Liver (tissue), 3 donors: ENCODE results near the gene STOX1.

Experiments
- EGR1 ChIP-seq, 2 donors: IDR thresholded peaks; 2 replicates each; pipeline ENCODE4 v1.6.1; 2016 to 2018; ENCODE audit warnings: antibody characterized with exemption in 2 of 2, low read depth in 2 of 2
- FOXA1 ChIP-seq: IDR thresholded peaks from 2 replicates; pipeline ENCODE4 v1.6.1; 2016; ENCODE audit warnings: antibody characterized with exemption
- GABPA ChIP-seq, 2 donors: IDR thresholded peaks in 1 of 2; conservative IDR thresholded peaks in 1 of 2; 2 replicates each; pipeline ENCODE4 v1.6.1; 2016; ENCODE audit warnings: antibody characterized with exemption in 2 of 2, mild to moderate bottlenecking in 1 of 2, moderate library complexity in 1 of 2
- HNF4G ChIP-seq: IDR thresholded peaks from 2 replicates; pipeline ENCODE4 v1.6.1; 2016; ENCODE audit warnings: antibody characterized with exemption
- JUND ChIP-seq, 2 donors: IDR thresholded peaks; 2 replicates each; pipeline ENCODE4 v1.6.1; 2016; ENCODE audit warnings: antibody characterized with exemption in 2 of 2
- MAX ChIP-seq: IDR thresholded peaks from 2 replicates; pipeline ENCODE4 v1.6.1; 2016; ENCODE audit warnings: antibody characterized with exemption
- NR2F2 ChIP-seq: IDR thresholded peaks from 2 replicates; pipeline ENCODE4 v1.6.1; 2016; ENCODE audit warnings: antibody characterized with exemption
- RAD21 ChIP-seq, 2 donors: IDR thresholded peaks; 2 replicates each; pipeline ENCODE4 v1.6.1; 2016; ENCODE audit warnings: antibody characterized with exemption in 2 of 2, mild to moderate bottlenecking in 2 of 2
- SP1 ChIP-seq: IDR thresholded peaks from 2 replicates; pipeline ENCODE4 v1.6.1; 2018; ENCODE audit warnings: antibody characterized with exemption, mild to moderate bottlenecking
- TAF1 ChIP-seq: conservative IDR thresholded peaks from 2 replicates; pipeline ENCODE4 v1.6.1; 2016; ENCODE audit warnings: antibody characterized with exemption, mild to moderate bottlenecking
- YY1 ChIP-seq: IDR thresholded peaks from 2 replicates; pipeline ENCODE4 v1.6.1; 2016; ENCODE audit warnings: antibody characterized with exemption, mild to moderate bottlenecking
- TF ChIP-seq, protein P1 (sequence below): fragments of 150-350 bp; IDR thresholded peaks from 2 replicates; pipeline ENCODE4 v1.5.1; 2017; ENCODE audit warnings: improper control_type of control experiment, low read depth, low read length; ENCODE audit not compliant: missing input control
- TF ChIP-seq, protein P2 (sequence below): IDR thresholded peaks from 2 replicates; pipeline ENCODE4 v1.6.1; 2016; ENCODE audit warnings: antibody characterized with exemption
- TF ChIP-seq, protein P3 (sequence below): IDR thresholded peaks from 2 replicates; pipeline ENCODE4 v1.6.1; 2016; ENCODE audit warnings: antibody characterized with exemption, mild to moderate bottlenecking
- donor health status: healthy.
- donor health status: healthy.

DNA sequence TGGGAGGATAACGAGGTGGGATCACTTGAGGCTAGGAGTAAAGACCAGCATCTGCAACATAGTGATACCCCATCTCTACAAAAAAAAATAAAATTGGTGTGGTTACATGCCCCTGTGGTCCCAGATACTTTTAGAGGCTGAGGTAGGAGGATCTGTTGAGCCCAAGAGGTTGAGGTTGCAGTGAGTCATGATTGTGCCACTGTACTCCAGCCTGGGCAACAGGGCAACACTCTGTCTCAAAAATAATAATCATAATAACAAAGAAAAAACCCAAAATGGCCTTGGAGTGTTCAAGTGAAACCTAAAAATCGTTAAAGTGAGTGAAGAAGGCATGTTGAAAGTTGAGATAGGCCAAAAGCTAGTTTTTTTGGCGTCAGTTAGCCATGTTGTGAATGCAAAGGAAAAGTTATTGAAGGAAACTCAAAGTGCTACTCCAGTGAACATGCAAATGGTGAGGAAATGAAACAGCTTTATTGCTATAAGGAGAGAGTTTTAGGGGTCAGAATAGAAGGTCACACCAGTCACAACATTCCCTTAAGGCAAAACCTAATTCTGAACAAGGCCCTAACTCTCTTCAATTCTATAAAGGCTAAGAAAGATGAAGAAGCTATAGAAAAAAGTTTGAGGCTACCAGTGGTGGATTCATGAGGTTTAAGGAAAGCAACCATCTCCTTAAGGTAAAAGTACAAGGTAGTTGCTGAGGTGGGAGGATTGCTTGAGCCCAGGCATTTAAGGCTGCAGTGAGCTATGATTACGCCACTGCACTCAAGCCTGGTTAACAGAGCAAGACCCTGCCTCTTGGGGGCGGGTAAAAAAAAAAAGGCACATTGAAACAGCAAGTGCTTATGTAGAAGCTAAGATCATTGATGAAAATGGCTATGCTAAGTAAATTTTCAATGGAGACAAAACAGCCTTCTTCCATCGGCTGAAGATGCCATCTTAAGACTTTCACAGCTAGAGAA lies 45.4 kb upstream of the STOX1 start:
- TF ChIP-seq, protein P1, sequence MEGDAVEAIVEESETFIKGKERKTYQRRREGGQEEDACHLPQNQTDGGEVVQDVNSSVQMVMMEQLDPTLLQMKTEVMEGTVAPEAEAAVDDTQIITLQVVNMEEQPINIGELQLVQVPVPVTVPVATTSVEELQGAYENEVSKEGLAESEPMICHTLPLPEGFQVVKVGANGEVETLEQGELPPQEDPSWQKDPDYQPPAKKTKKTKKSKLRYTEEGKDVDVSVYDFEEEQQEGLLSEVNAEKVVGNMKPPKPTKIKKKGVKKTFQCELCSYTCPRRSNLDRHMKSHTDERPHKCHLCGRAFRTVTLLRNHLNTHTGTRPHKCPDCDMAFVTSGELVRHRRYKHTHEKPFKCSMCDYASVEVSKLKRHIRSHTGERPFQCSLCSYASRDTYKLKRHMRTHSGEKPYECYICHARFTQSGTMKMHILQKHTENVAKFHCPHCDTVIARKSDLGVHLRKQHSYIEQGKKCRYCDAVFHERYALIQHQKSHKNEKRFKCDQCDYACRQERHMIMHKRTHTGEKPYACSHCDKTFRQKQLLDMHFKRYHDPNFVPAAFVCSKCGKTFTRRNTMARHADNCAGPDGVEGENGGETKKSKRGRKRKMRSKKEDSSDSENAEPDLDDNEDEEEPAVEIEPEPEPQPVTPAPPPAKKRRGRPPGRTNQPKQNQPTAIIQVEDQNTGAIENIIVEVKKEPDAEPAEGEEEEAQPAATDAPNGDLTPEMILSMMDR, result no peak
- no peak for TF ChIP-seq YY1
- TF ChIP-seq EGR1 (IDR thresholded peaks at IDR 0.05; ENCODE audit: low read depth in 2 of 2), result no peak
- no peak for TF ChIP-seq TAF1
- TF ChIP-seq JUND (IDR thresholded peaks at IDR 0.05), result no peak
- no peak for TF ChIP-seq GABPA (IDR thresholded peaks at IDR 0.05 in 1 of 2, conservative IDR thresholded peaks at IDR 0.05 in 1 of 2)
- TF ChIP-seq HNF4G, result no peak
- TF ChIP-seq SP1, result no peak
- no peak for TF ChIP-seq MAX
- TF ChIP-seq, protein P2, sequence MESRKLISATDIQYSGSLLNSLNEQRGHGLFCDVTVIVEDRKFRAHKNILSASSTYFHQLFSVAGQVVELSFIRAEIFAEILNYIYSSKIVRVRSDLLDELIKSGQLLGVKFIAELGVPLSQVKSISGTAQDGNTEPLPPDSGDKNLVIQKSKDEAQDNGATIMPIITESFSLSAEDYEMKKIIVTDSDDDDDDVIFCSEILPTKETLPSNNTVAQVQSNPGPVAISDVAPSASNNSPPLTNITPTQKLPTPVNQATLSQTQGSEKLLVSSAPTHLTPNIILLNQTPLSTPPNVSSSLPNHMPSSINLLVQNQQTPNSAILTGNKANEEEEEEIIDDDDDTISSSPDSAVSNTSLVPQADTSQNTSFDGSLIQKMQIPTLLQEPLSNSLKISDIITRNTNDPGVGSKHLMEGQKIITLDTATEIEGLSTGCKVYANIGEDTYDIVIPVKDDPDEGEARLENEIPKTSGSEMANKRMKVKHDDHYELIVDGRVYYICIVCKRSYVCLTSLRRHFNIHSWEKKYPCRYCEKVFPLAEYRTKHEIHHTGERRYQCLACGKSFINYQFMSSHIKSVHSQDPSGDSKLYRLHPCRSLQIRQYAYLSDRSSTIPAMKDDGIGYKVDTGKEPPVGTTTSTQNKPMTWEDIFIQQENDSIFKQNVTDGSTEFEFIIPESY, result no peak
- TF ChIP-seq RAD21 (IDR thresholded peaks at IDR 0.05), result no peak
- TF ChIP-seq FOXA1, result no peak
- TF ChIP-seq NR2F2, result no peak
- TF ChIP-seq, protein P3, sequence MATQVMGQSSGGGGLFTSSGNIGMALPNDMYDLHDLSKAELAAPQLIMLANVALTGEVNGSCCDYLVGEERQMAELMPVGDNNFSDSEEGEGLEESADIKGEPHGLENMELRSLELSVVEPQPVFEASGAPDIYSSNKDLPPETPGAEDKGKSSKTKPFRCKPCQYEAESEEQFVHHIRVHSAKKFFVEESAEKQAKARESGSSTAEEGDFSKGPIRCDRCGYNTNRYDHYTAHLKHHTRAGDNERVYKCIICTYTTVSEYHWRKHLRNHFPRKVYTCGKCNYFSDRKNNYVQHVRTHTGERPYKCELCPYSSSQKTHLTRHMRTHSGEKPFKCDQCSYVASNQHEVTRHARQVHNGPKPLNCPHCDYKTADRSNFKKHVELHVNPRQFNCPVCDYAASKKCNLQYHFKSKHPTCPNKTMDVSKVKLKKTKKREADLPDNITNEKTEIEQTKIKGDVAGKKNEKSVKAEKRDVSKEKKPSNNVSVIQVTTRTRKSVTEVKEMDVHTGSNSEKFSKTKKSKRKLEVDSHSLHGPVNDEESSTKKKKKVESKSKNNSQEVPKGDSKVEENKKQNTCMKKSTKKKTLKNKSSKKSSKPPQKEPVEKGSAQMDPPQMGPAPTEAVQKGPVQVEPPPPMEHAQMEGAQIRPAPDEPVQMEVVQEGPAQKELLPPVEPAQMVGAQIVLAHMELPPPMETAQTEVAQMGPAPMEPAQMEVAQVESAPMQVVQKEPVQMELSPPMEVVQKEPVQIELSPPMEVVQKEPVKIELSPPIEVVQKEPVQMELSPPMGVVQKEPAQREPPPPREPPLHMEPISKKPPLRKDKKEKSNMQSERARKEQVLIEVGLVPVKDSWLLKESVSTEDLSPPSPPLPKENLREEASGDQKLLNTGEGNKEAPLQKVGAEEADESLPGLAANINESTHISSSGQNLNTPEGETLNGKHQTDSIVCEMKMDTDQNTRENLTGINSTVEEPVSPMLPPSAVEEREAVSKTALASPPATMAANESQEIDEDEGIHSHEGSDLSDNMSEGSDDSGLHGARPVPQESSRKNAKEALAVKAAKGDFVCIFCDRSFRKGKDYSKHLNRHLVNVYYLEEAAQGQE, result no peak
